IMR-90 (cell line): ENCODE measurements around the gene FIBCD1. TPM values are rescaled to one million over a fixed set of nuclear protein-coding genes. Genes with fewer than 3 reads are reported as not detected.

Source experiments
- ATAC-seq: fragments of 200-7000 bp; cut with Tn5 transposase; 2 replicates; pipeline ENCODE4 v1.9.1; 2020; ENCODE audit warnings: low read depth, mild to moderate bottlenecking, moderate library complexity
- BruUV-seq: library from RNA; stranded (reverse); fragments of 400-500 nt; replicated peaks from 2 replicates; lab custom pipeline; 2021; lab: Mats Ljungman, UMichigan
- CTCF ChIA-PET: fragments of 300-600 bp; formaldehyde crosslinking; extraction: SDS; loops from one replicate; lab custom pipeline; 2021; ENCODE audit warnings: antibody characterized with exemption; lab: Yijun Ruan, JAX
- POLR2A ChIA-PET: fragments of 300-600 bp; sonication (Branson Sonifier 250); formaldehyde crosslinking; loops from one replicate; lab custom pipeline; 2022; ENCODE audit warnings: antibody characterized with exemption; ENCODE audit not compliant: unreplicated experiment; lab: Charles Lee
- DNase-seq: peaks from one replicate; pipeline ENCODE4 v3.0.0; 2013
- H2AFZ ChIP-seq: replicated peaks from 2 replicates; pipeline ENCODE3; 2013; ENCODE audit warnings: low read length, mild to moderate bottlenecking; ENCODE audit not compliant: poor library complexity
- H2AK5ac ChIP-seq: 2 replicates; pipeline ENCODE4 v1.6.1; 2013; ENCODE audit warnings: low read depth, low read length, inconsistent platforms
- H2AK9ac ChIP-seq: replicated peaks from 2 replicates; pipeline ENCODE3; 2013; ENCODE audit warnings: mild to moderate bottlenecking, low read depth, low read length, moderate library complexity; ENCODE audit not compliant: poor library complexity
- H2BK120ac ChIP-seq: 2 replicates; pipeline ENCODE4 v1.6.1; 2013; ENCODE audit warnings: low read depth, low read length, inconsistent platforms
- H2BK15ac ChIP-seq: 3 replicates; pipeline ENCODE4 v1.6.1; 2013; ENCODE audit warnings: low read depth, low read length, inconsistent platforms
- H2BK20ac ChIP-seq: 2 replicates; pipeline ENCODE4 v1.6.1; 2013; ENCODE audit warnings: low read depth, mild to moderate bottlenecking, inconsistent platforms, low read length, moderate library complexity
- H2BK5ac ChIP-seq: 2 replicates; pipeline ENCODE4 v1.6.1; 2013; ENCODE audit warnings: mild to moderate bottlenecking, low read depth, low read length, inconsistent platforms; ENCODE audit not compliant: poor library complexity, severe bottlenecking
- H3K14ac ChIP-seq: replicated peaks from 2 replicates; pipeline ENCODE4 v1.6.1; 2013; ENCODE audit warnings: low read depth, low read length, inconsistent platforms
- H3K18ac ChIP-seq: 2 replicates; pipeline ENCODE4 v1.6.1; 2013; ENCODE audit warnings: low read depth, low read length, control low read depth
- H3K23ac ChIP-seq: 2 replicates; pipeline ENCODE4 v1.6.1; 2013; ENCODE audit warnings: low read depth, low read length, inconsistent platforms
- H3K27ac ChIP-seq: 2 replicates; pipeline ENCODE4 v1.5.1; 2013; ENCODE audit warnings: mild to moderate bottlenecking, control low read depth, low read length; ENCODE audit not compliant: insufficient read depth
- H3K27me3 ChIP-seq: 2 replicates; pipeline ENCODE4 v1.6.1; 2013; ENCODE audit warnings: low read length; ENCODE audit not compliant: control insufficient read depth, insufficient read depth
- H3K36me3 ChIP-seq: 2 replicates; pipeline ENCODE4 v1.6.1; 2013; ENCODE audit warnings: low read length, mixed read lengths; ENCODE audit not compliant: control insufficient read depth, insufficient read depth
- H3K4ac ChIP-seq: 2 replicates; pipeline ENCODE4 v1.6.1; 2013; ENCODE audit warnings: low read depth, low read length, inconsistent platforms
- H3K4me1 ChIP-seq: 2 replicates; pipeline ENCODE4 v1.6.1; 2013; ENCODE audit warnings: low read length, mixed read lengths; ENCODE audit not compliant: control insufficient read depth, insufficient read depth
- H3K4me2 ChIP-seq: 2 replicates; pipeline ENCODE4 v1.6.1; 2013; ENCODE audit warnings: low read depth, mild to moderate bottlenecking, control low read depth, low read length, moderate library complexity
- H3K4me3 ChIP-seq: 2 replicates; pipeline ENCODE4 v1.5.1; 2013; ENCODE audit warnings: low read depth, mild to moderate bottlenecking, control low read depth, low read length, moderate library complexity; ENCODE audit not compliant: insufficient read depth
- H3K56ac ChIP-seq: 2 replicates; pipeline ENCODE4 v1.6.1; 2013; ENCODE audit warnings: low read length, inconsistent platforms; ENCODE audit not compliant: insufficient read depth; ENCODE audit errors: extremely low read depth
- H3K79me1 ChIP-seq, 2 experiments: 2 replicates each; pipeline ENCODE4 v1.6.1; 2013; ENCODE audit warnings: low read length in 2 of 2, inconsistent platforms in 1 of 2, low read depth in 1 of 2
- H3K9ac ChIP-seq: 2 replicates; pipeline ENCODE4 v1.6.1; 2013; ENCODE audit warnings: low read depth, low read length, control low read depth
- H3K9me1 ChIP-seq: 2 replicates; pipeline ENCODE4 v1.6.1; 2013; ENCODE audit warnings: low read length, inconsistent platforms; ENCODE audit not compliant: insufficient read depth
- H3K9me3 ChIP-seq: 2 replicates; pipeline ENCODE4 v1.6.1; 2013; ENCODE audit warnings: low read length; ENCODE audit not compliant: control insufficient read depth, insufficient read depth
- H4K20me1 ChIP-seq: 2 replicates; pipeline ENCODE4 v1.6.1; 2013; ENCODE audit warnings: low read length, inconsistent platforms; ENCODE audit not compliant: insufficient read depth
- H4K5ac ChIP-seq: 2 replicates; pipeline ENCODE4 v1.6.1; 2013; ENCODE audit warnings: mild to moderate bottlenecking, low read depth, low read length, control low read depth
- H4K8ac ChIP-seq, 2 experiments: 2 replicates each; pipeline ENCODE4 v1.6.1; 2013; ENCODE audit warnings: low read depth in 2 of 2, low read length in 2 of 2, control low read depth in 1 of 2, inconsistent platforms in 1 of 2
- H4K91ac ChIP-seq: 2 replicates; pipeline ENCODE4 v1.6.1; 2013; ENCODE audit warnings: low read depth, low read length, inconsistent platforms; ENCODE audit not compliant: insufficient read depth
- BHLHE40 ChIP-seq: fragments of 150-350 bp; IDR thresholded peaks from 2 replicates; pipeline ENCODE4 v1.6.1; 2016; ENCODE audit warnings: mild to moderate bottlenecking, low read depth, low read length
- CHD1 ChIP-seq: IDR thresholded peaks from 2 replicates; pipeline ENCODE4 v1.6.1; 2012; ENCODE audit warnings: low read depth, low read length, improper control_type of control experiment
- MAFK ChIP-seq: IDR thresholded peaks from 2 replicates; pipeline ENCODE4 v1.6.1; 2012; ENCODE audit warnings: low read depth, low read length, improper control_type of control experiment
- MAZ ChIP-seq: IDR thresholded peaks from 2 replicates; pipeline ENCODE4 v1.6.1; 2012; ENCODE audit warnings: low read depth, mild to moderate bottlenecking, low read length, improper control_type of control experiment, moderate library complexity, borderline replicate concordance
- NFE2L2 ChIP-seq: fragments of 150-350 bp; IDR thresholded peaks from 2 replicates; pipeline ENCODE4 v1.6.1; 2016; ENCODE audit warnings: low read depth, mild to moderate bottlenecking, low read length
- POLR2A ChIP-seq: IDR thresholded peaks from 2 replicates; pipeline ENCODE4 v1.6.1; 2012; ENCODE audit warnings: mild to moderate bottlenecking, low read depth, low read length
- RAD21 ChIP-seq: IDR thresholded peaks from 2 replicates; pipeline ENCODE4 v1.6.1; 2012; ENCODE audit warnings: low read length, improper control_type of control experiment
- RFX5 ChIP-seq: IDR thresholded peaks from 2 replicates; pipeline ENCODE4 v1.8.0; 2012; ENCODE audit warnings: low read depth, mild to moderate bottlenecking, low read length, moderate library complexity
- WGBS, 2 experiments: methylation state at CpG; one replicate each; pipeline versions ENCODE4 v1.1.5 to v1.1.7; 2013; ENCODE audit warnings: missing lambda C conversion rate in 2 of 2; ENCODE audit not compliant: insufficient read length in 1 of 2; ENCODE audit errors: extremely low coverage in 2 of 2; 5-methylcytosine and 5-hydroxymethylcytosine counted together
- dilution Hi-C: fragments of 300-500 bp; cut with HindIII; formaldehyde crosslinking; loops from one replicate; pipeline ENCODE4 v1.14.3; 2018; ENCODE audit warnings: low sequenced_read_pairs; ENCODE audit not compliant: unreplicated experiment
- in situ Hi-C: fragments of 300-500 bp; cut with MboI; formaldehyde crosslinking; loops from 3 replicates; pipeline ENCODE4 v1.14.3; 2019; ENCODE audit warnings: low sequenced_read_pairs, inconsistent platforms, mixed read lengths
- intact Hi-C: fragments of 100-400 bp; cut with micrococcal nuclease; formaldehyde crosslinking; loops from 2 replicates; pipeline ENCODE4 v1.10.0; 2022
- polyA plus RNA-seq, 3 experiments: library from polyadenylated mRNA; depleted of rRNA; stranded (reverse); fragments of >200 nt; gene quantifications; 2 replicates each; pipeline ENCODE4 v1.2.3, GENCODE V29; 2012; ENCODE audit warnings: low replicate concordance in 1 of 3
- total RNA-seq: library from RNA; depleted of rRNA; stranded (reverse); fragments of >200 nt; gene quantifications from 2 replicates; pipeline ENCODE4 v1.2.3, GENCODE V29; 2012

Gene FIBCD1
- total and polyA plus RNA-seq, 2 of the 4 experiments (the other 2 are of a cell fraction), result 1.1 to 10.1 TPM

DNA sequence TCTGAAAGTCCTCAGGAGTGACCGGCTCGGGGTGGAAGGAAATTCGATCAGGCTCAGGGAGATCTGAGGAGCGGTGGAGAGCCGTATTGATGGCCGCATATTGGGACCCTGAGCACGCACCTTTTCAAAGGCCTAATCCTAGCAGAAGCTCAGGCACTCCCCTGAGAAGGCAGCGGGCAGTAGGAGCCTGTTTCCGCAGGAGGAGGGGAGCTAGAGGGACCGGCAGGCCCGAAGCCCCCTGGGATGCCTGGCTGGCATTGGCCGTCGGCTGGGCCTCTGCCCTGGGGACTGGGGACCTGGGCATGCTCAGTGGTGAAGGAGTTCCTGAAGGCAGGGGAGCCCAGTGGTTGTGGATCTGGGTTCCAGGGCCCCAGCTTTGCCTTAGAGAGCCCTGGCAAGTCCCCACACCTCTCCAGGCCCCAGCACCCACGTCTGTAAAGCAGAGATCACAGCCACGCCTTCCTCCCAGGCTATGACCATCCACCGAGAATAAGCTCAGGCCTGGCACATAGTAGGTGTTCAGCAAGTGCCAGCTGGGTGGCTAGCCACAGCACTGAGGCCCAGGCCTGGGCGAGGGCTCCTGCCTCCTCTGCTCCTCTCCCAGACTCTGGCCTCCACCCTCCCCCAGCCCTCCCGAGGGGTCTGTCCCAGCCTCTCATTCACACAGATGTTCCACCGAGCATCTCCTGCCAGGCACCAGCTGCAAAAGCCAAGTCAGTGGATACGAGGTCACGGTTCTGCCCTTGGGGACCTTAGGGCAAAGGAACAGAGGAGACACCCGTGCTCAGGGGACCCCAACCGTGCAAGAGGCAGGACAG, 25.2 kb downstream of the FIBCD1 start (continued):
- TF ChIP-seq CHD1 (no peak), BHLHE40 (no peak)

DNA sequence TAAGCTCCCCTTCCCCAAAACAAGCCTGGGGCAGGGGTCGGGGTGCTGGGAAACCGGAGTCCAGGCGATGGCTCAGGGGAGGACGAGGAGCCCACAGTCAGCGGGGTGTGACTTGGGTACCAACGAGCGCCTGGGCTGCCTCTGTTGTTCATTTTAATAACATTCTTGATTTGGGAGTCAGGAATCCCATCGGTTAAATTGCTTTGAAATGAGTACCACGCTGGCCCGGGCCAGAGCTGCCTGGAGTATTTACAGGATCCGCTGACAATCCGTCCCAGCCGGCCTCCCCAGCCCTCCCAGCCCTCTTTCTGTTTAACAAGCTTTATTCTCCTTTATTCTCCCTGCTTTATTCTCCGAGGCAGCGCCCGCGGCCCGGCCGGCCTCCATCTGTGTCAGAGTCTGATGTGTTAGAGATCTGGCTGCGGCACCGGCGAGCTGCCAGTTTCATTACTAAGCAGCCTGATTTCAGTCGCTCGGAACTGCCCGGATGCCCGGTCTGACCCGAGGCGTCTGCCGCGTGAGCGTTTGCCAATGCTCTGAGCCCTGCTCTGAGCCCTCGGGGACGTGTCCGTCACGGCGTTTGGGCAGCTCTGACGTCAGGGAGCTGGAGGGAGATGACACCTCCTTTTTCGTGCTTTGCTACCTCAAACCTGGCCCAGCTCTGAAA, 26.0 kb downstream of the FIBCD1 start:
- peak; percentile 78 for DNase-seq

More for the DNA sequence above, 26.0 kb downstream of the FIBCD1 start:
- Histone ChIP-seq H2BK15ac (no peak overlapping the region), H3K27ac (peak overlapping the region; percentile 43; the same call in 1 of the 2 replicates), H2BK20ac (peak overlapping the region; percentile 38; the same call in 1 of the 2 replicates), H3K4me1 (peaks cover 6% of the 10 kb centered on the region), H3K9ac (no peak overlapping the region; the same call in 1 of the 2 replicates), H3K18ac (peak overlapping the region; percentile 46; the same call in 1 of the 2 replicates), H3K4me3 (no peak overlapping the region), H2AFZ (peak overlapping the region; percentile 79), H3K9me3 (no peaks in the 10 kb centered on the region), H2BK5ac (peak overlapping the region; percentile 21), H3K56ac (no peak overlapping the region), H2BK120ac (peak overlapping the region; percentile 55; the same call in 1 of the 2 replicates), H3K14ac (no peak overlapping the region), H3K79me1 (no peaks in the 10 kb centered on the region), H2AK9ac (no peak overlapping the region), H3K9me1 (no peaks in the 10 kb centered on the region), H2AK5ac (no peak overlapping the region), H4K91ac (peak overlapping the region; percentile 33), H3K36me3 (no peaks in the 10 kb centered on the region), H3K27me3 (no peaks in the 10 kb centered on the region), H4K5ac (peak overlapping the region; percentile 64), H4K20me1 (no peaks in the 10 kb centered on the region), H3K4ac (peak overlapping the region; percentile 43; the same call in 1 of the 2 replicates), H4K8ac (peak overlapping the region; percentile 64 to 65; a peak in 2 of 4 replicates), H3K23ac (no peak overlapping the region), H3K4me2 (peak overlapping the region; percentile 59)
- peak; percentile 84 for ATAC-seq
- ChIA-PET CTCF (no interaction called here), POLR2A (interaction anchor here (0.5 kb wide), 1 partner anchor 133 kb away, joined by 7 read pairs; no protein-coding TSS in a partner anchor)
- no TSS peak for BruUV-seq
- dilution Hi-C loops, result no loop called here
- intact Hi-C loops, result no loop called here
- in situ Hi-C loops, result no loop called here
- TF ChIP-seq NFE2L2 (no peak), MAFK (no peak), MAZ (no peak), RAD21 (no peak), BHLHE40 (0 out of 2 replicates have a peak, but pooled peaks have one; percentile 9), POLR2A (no peak), CHD1 (no peak), RFX5 (no peak)
- 21% methylated on average over 10 of the region's 38 CpGs; no CpG with 5 or more reads in 1 of the 2 experiments for WGBS, 2 experiments
